Subcutaneous abdominal adipose tissue (tissue), 5 donors: Measurements from ENCODE around the gene ANO1.

ENCODE experiments used
- H3K27ac ChIP-seq: one replicate; pipeline ENCODE4 v1.7.0; 2013; ENCODE audit warnings: low read depth, mild to moderate bottlenecking, inconsistent platforms, low read length, moderate library complexity
- H3K27me3 ChIP-seq, 5 donors: one replicate each; pipeline ENCODE4 v1.7.0; 2013; ENCODE audit warnings: low read length in 5 of 5, inconsistent platforms in 1 of 5; ENCODE audit not compliant: control insufficient read depth in 5 of 5, insufficient read depth in 4 of 5
- H3K36me3 ChIP-seq, 5 donors: one replicate each; pipeline ENCODE4 v1.7.0; 2013; ENCODE audit warnings: low read length in 5 of 5; ENCODE audit not compliant: control insufficient read depth in 5 of 5, insufficient read depth in 5 of 5
- H3K4me1 ChIP-seq, 5 donors: one replicate each; pipeline ENCODE4 v1.7.0; 2013; ENCODE audit warnings: low read length in 5 of 5, mild to moderate bottlenecking in 3 of 5, moderate library complexity in 1 of 5; ENCODE audit not compliant: control insufficient read depth in 5 of 5, insufficient read depth in 5 of 5
- H3K4me3 ChIP-seq, 5 donors: one replicate each; pipeline ENCODE4 v1.7.0; 2013; ENCODE audit warnings: low read length in 5 of 5, low read depth in 1 of 5
- H3K9ac ChIP-seq, 5 donors: one replicate each; pipeline ENCODE4 v1.7.0; 2013; ENCODE audit warnings: low read length in 5 of 5, mild to moderate bottlenecking in 4 of 5, moderate library complexity in 3 of 5
- H3K9me3 ChIP-seq, 5 donors: one replicate each; pipeline ENCODE4 v1.7.0; 2013; ENCODE audit warnings: low read length in 5 of 5; ENCODE audit not compliant: control insufficient read depth in 5 of 5
- donor health status: healthy.
- donor health status: healthy.
- donor health status: healthy.
- donor health status: healthy.
- donor health status: healthy.

ANO1 gene

GRCh38 chr11:70202920-70203750 is 125.0 kb downstream of the ANO1 start, which contains the start of gene FADD:
Gene FADD (plus strand): TSS chr11:70203296. CDS start chr11:70203460, 164 bp downstream.
- H3K36me3 ChIP-seq = peaks cover 0 to 33% (median 30%) of the 10 kb centered on the region in 5 donors
- no peaks in the 10 kb centered on the region for H3K27me3 ChIP-seq
- peak within 1 kb of the TSS; percentile 88 to 97 (median 92) for H3K4me3 ChIP-seq
- H3K27ac ChIP-seq = peak within 1 kb of the TSS; percentile 85
- peak within 1 kb of the TSS; percentile 85 to 99 (median 95) for H3K9ac ChIP-seq
- peaks cover 6 to 47% (median 28%) of the 10 kb centered on the region in 5 donors for H3K4me1 ChIP-seq
- no peaks in the 10 kb centered on the region for H3K9me3 ChIP-seq

DNA sequence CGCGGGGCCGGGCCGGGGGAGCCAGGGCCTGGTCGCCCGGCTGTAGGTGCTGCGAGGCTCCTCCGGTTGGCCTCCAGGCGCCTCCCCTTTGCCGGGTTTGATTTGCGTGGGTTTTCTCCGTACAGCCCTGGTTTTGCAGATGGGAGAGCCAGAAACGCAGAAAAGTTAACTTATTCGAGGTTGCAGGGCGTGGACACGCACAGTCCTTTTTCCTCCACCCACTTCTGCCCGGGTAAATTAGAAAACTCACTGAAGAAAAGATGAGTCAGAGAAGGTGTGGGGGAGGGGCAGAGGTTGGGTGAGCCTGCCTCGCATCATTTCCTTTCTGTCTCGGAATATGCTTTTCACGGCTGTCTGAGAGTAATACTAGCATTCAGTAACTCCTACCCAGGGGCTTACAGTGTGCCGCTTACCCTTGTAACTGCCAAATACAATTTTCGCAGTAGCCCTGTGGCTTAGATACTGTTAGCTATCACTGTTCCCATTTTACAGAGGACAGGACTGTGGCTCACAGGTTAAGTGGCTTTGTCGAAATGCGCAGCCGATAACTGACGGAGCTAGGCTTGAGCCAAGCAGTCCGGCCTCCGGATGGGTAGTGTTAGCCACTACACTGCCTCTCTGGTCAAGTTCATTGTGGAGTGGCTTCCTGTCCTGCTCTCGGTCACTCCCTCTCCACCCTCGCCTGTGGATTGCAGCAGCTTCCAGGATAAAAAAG is 125.8 kb downstream of the ANO1 start:
- H3K9ac ChIP-seq = peak overlapping the region; percentile 85 to 99 (median 95)

GRCh38 chr11:70204466-70204799 is 126.3 kb downstream of the ANO1 start:
- peak overlapping the region; percentile 88 to 97 (median 92) for H3K4me3 ChIP-seq
- H3K9ac ChIP-seq = peak overlapping the region; percentile 85 to 99 (median 95)
- H3K27ac ChIP-seq = peak overlapping the region; percentile 85
- no peaks in the 10 kb centered on the region for H3K27me3 ChIP-seq
- peaks cover 6 to 49% (median 29%) of the 10 kb centered on the region in 5 donors for H3K4me1 ChIP-seq
- no peaks in the 10 kb centered on the region for H3K9me3 ChIP-seq
- peaks cover 0 to 45% (median 40%) of the 10 kb centered on the region in 5 donors for H3K36me3 ChIP-seq

More for the DNA sequence above, 125.8 kb downstream of the ANO1 start:
- Histone ChIP-seq H3K4me3 (peak overlapping the region; percentile 88 to 97 (median 92)), H3K36me3 (peaks cover 0 to 40% (median 37%) of the 10 kb centered on the region in 5 donors), H3K27ac (peak overlapping the region; percentile 85), H3K9me3 (no peaks in the 10 kb centered on the region), H3K27me3 (no peaks in the 10 kb centered on the region), H3K4me1 (peaks cover 6 to 47% (median 28%) of the 10 kb centered on the region in 5 donors)

GRCh38 chr11:70205049-70205725 is 127.1 kb downstream of the ANO1 start:
- H3K4me1 ChIP-seq = peaks cover 6 to 56% (median 33%) of the 10 kb centered on the region in 5 donors
- peaks cover 0 to 46% (median 40%) of the 10 kb centered on the region in 5 donors for H3K36me3 ChIP-seq
- no peaks in the 10 kb centered on the region for H3K9me3 ChIP-seq
- peak overlapping the region; percentile 85 for H3K27ac ChIP-seq
- peak overlapping the region in 2 of 5 donors; percentile 95 to 97 for H3K4me3 ChIP-seq
- peak overlapping the region in 2 of 5 donors; percentile 21 to 99 for H3K9ac ChIP-seq
- no peaks in the 10 kb centered on the region for H3K27me3 ChIP-seq

- no peak overlapping the region for H3K4me3 ChIP-seq
- H3K36me3 ChIP-seq = peaks cover 0 to 46% (median 40%) of the 10 kb centered on the region in 5 donors
- H3K27me3 ChIP-seq = no peaks in the 10 kb centered on the region
- peak overlapping the region in 1 of 5 donors; percentile 17 for H3K9ac ChIP-seq
- H3K4me1 ChIP-seq = peaks cover 11 to 62% (median 37%) of the 10 kb centered on the region in 5 donors
- H3K27ac ChIP-seq = peak overlapping the region; percentile 85
- H3K9me3 ChIP-seq = no peaks in the 10 kb centered on the region
Measured at GRCh38 chr11:70205766-70206165, 127.6 kb downstream of the ANO1 start.

DNA sequence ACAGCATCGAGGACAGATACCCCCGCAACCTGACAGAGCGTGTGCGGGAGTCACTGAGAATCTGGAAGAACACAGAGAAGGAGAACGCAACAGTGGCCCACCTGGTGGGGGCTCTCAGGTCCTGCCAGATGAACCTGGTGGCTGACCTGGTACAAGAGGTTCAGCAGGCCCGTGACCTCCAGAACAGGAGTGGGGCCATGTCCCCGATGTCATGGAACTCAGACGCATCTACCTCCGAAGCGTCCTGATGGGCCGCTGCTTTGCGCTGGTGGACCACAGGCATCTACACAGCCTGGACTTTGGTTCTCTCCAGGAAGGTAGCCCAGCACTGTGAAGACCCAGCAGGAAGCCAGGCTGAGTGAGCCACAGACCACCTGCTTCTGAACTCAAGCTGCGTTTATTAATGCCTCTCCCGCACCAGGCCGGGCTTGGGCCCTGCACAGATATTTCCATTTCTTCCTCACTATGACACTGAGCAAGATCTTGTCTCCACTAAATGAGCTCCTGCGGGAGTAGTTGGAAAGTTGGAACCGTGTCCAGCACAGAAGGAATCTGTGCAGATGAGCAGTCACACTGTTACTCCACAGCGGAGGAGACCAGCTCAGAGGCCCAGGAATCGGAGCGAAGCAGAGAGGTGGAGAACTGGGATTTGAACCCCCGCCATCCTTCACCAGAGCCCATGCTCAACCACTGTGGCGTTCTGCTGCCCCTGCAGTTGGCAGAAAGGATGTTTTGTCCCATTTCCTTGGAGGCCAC is 128.3 kb downstream of the ANO1 start:
- Histone ChIP-seq H3K4me3 (no peak overlapping the region), H3K27ac (peak overlapping the region; percentile 85), H3K9ac (no peak overlapping the region), H3K9me3 (no peaks in the 10 kb centered on the region), H3K36me3 (peaks cover 0 to 46% (median 40%) of the 10 kb centered on the region in 5 donors), H3K4me1 (peaks cover 11 to 64% (median 37%) of the 10 kb centered on the region in 5 donors), H3K27me3 (no peaks in the 10 kb centered on the region)

DNA sequence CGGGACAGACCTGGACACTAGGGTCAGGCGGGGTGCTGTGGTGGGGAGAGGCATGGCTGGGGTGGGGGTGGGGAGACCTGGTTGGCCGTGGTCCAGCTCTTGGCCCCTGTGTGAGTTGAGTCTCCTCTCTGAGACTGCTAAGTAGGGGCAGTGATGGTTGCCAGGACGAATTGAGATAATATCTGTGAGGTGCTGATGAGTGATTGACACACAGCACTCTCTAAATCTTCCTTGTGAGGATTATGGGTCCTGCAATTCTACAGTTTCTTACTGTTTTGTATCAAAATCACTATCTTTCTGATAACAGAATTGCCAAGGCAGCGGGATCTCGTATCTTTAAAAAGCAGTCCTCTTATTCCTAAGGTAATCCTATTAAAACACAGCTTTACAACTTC is 128.9 kb downstream of the ANO1 start:
- no peaks in the 10 kb centered on the region for H3K27me3 ChIP-seq
- no peak overlapping the region for H3K4me3 ChIP-seq
- peaks cover 11 to 64% (median 37%) of the 10 kb centered on the region in 5 donors for H3K4me1 ChIP-seq
- H3K36me3 ChIP-seq = peaks cover 0 to 46% (median 40%) of the 10 kb centered on the region in 5 donors
- H3K9me3 ChIP-seq = no peaks in the 10 kb centered on the region
- H3K27ac ChIP-seq = peak overlapping the region; percentile 85
- peak overlapping the region in 1 of 5 donors; percentile 17 for H3K9ac ChIP-seq

GRCh38 chr11:70207531-70208131 is 129.5 kb downstream of the ANO1 start:
- H3K36me3 ChIP-seq = peaks cover 0 to 46% (median 40%) of the 10 kb centered on the region in 5 donors
- no peaks in the 10 kb centered on the region for H3K27me3 ChIP-seq
- peaks cover 11 to 67% (median 34%) of the 10 kb centered on the region in 5 donors for H3K4me1 ChIP-seq
- H3K4me3 ChIP-seq = no peak overlapping the region
- no peaks in the 10 kb centered on the region for H3K9me3 ChIP-seq
- peak overlapping the region; percentile 85 for H3K27ac ChIP-seq
- peak overlapping the region in 1 of 5 donors; percentile 17 for H3K9ac ChIP-seq
